ENCODE measurements around the gene C19orf81. TPM values are rescaled to one million over a fixed set of nuclear protein-coding genes. Genes with fewer than 3 reads are reported as not detected.
A peak's percentile ranks its signal among the peaks of the same experiment; 100 is the strongest.

C19orf81 gene
- total RNA-seq, 4 donors from 2014 or later: not detected

DNA sequence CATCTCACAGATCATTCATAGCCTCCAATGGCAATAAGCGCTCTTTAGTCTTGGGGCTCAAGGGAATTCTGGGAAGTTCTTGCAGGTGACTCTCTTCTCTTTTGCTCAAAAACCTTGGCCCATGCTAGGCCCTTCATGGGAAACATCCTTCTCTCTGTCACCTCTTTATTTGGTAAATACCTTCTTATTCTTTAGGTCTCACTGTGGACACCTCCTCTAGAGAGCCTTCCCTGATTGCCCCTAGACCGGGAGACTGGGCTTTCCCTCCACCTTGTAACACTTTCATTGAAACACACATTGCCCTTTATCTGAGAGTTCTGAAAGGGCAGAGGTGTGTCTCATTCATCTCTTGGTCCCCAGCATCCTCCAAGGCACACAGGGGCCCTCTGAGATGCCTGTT lies 1.9 kb downstream of the C19orf81 start:
- no peaks in the 10 kb centered on the region for H3K36me3 ChIP-seq
- H3K27ac ChIP-seq: no peak overlapping the region
- intact Hi-C loops (cut with DNase I; ENCODE audit: low total_unique reads): no loop called here
- no peak for DNase-seq
- H3K9me3 ChIP-seq: no peaks in the 10 kb centered on the region
- H3K27me3 ChIP-seq: peaks cover 0 to 3% of the 10 kb centered on the region in 2 donors
- no peak overlapping the region for H3K4me3 ChIP-seq
- H3K4me1 ChIP-seq: no peaks in the 10 kb centered on the region
- TF ChIP-seq POLR2A (IDR thresholded peaks at IDR 0.05): no peak
- TF ChIP-seq, protein P1, sequence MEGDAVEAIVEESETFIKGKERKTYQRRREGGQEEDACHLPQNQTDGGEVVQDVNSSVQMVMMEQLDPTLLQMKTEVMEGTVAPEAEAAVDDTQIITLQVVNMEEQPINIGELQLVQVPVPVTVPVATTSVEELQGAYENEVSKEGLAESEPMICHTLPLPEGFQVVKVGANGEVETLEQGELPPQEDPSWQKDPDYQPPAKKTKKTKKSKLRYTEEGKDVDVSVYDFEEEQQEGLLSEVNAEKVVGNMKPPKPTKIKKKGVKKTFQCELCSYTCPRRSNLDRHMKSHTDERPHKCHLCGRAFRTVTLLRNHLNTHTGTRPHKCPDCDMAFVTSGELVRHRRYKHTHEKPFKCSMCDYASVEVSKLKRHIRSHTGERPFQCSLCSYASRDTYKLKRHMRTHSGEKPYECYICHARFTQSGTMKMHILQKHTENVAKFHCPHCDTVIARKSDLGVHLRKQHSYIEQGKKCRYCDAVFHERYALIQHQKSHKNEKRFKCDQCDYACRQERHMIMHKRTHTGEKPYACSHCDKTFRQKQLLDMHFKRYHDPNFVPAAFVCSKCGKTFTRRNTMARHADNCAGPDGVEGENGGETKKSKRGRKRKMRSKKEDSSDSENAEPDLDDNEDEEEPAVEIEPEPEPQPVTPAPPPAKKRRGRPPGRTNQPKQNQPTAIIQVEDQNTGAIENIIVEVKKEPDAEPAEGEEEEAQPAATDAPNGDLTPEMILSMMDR (IDR thresholded peaks at IDR 0.05): no peak

DNA sequence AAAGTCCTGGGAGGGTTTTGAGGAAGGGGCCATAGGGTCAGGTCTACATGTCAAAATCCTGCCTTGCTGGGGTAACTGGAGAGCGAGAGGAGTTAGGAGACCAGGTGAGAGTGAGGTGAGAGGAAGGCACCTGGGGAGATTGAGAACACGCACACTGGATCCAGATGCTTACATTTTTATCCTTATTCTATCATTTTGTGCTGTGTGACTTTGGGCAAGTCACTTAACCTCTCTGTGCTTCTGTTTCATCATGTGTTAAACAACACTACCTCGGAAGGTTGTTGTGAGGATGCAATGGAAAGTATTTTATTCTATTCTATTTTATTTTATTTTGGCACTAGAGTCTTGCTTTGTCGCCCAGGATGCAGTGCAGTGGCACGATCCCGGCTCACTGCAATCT lies 3.5 kb downstream of the C19orf81 start:
- Histone ChIP-seq H3K4me1 (no peaks in the 10 kb centered on the region), H3K36me3 (no peaks in the 10 kb centered on the region), H3K4me3 (no peak overlapping the region), H3K9me3 (no peaks in the 10 kb centered on the region), H3K27me3 (peaks cover 0 to 1% of the 10 kb centered on the region in 2 donors), H3K27ac (no peak overlapping the region)
- no peak for TF ChIP-seq POLR2A (IDR thresholded peaks at IDR 0.05)
- TF ChIP-seq, protein P1 (IDR thresholded peaks at IDR 0.05): no peak
- no peak for DNase-seq
- intact Hi-C loops (cut with DNase I; ENCODE audit: low total_unique reads): no loop called here

DNA sequence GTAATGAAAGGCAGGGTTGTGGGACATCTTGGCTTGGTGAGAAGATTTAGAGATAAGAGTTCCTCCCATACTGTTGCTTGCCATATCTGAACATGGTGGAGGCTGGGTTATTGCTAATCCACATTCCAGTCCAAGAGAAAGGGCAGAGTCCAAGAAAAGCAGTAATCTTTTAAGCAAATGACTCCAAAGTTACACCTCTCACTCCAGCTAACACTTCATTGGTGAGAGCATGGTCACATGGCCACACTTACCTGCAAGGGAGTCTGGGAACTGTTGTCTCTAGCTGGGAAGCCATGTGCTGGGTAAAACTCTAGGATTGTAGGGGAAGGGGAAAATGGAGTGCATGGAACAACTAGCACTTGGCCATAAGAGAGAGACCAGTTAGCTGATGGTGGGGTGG lies 5.6 kb downstream of the C19orf81 start:
- Histone ChIP-seq H3K27me3 (peaks cover 4 to 5% of the 10 kb centered on the region in 2 donors), H3K9me3 (no peaks in the 10 kb centered on the region), H3K4me3 (no peak overlapping the region), H3K4me1 (no peaks in the 10 kb centered on the region), H3K36me3 (no peaks in the 10 kb centered on the region), H3K27ac (no peak overlapping the region)
- DNase-seq: no peak
- intact Hi-C loops (cut with DNase I; ENCODE audit: low total_unique reads): no loop called here
- TF ChIP-seq, protein P1 (IDR thresholded peaks at IDR 0.05): no peak
- no peak for TF ChIP-seq POLR2A (IDR thresholded peaks at IDR 0.05)

DNA sequence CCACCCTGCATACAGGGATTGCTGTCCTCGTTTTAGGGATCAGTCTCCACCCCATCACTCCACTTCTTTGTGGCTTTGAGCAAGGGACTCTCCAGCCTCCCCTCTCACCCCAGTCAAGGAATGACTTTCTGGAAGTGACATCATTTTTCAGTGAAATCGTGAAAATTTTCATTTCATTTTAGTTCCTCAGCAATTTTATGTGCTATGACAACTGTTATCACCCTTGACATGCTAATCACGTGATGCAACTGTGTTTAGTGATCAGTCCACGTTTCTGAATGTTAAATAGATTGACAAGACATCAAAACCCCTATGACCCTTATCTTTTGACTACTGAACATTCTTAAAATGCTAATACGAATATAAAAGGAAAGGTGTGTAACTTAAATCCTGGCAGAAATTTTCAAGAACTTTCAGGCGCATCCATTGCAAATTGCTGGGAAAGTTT lies 8.0 kb downstream of the C19orf81 start:
- TF ChIP-seq, protein P1 (IDR thresholded peaks at IDR 0.05): no peak
- TF ChIP-seq POLR2A (IDR thresholded peaks at IDR 0.05): no peak
- Histone ChIP-seq H3K9me3 (no peaks in the 10 kb centered on the region), H3K4me1 (no peaks in the 10 kb centered on the region), H3K27me3 (peaks cover 5 to 14% of the 10 kb centered on the region in 2 donors), H3K36me3 (no peaks in the 10 kb centered on the region), H3K4me3 (no peak overlapping the region), H3K27ac (no peak overlapping the region)
- intact Hi-C loops (cut with DNase I; ENCODE audit: low total_unique reads): no loop called here
- DNase-seq: no peak

DNA sequence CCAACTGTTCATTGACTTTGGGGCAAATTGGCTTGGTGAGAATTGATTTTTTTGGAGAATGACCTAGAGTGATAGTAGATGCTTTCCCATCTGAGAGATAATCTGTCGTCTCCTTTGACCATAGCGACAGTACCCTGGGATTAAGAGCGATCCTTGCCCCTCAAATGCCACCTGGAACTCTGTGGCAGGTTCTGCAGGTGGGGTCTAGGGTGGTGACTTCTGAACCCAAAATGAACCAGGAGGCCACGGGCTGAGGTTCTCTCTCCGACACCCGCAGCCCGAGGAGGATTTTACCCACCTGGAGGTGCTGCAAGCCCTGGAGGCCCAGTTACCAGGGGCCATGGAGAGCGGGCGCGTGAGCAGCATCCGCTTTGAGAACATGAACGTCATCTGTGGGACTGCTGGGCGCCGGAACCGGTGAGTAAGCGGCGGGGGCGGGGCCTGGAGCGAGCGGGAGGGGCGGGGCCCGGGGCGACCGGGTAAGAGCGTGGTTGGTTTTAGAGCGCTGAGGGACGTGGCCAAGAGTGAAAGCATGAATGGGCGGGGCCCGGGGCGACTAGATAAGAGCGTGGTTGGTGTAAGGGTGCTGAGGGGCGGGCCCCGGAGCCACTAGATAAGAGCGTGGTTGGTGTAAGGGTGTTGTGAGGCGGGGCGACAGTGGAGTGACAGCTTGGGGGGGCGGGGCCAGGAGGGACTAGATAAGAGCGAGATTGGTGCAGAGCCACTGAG lies 8.6 kb downstream of the C19orf81 start:
- peak; percentile 59 to 79 for DNase-seq
- peaks cover 5 to 14% of the 10 kb centered on the region in 2 donors for H3K27me3 ChIP-seq
- no peak overlapping the region for H3K4me3 ChIP-seq
- intact Hi-C loops (cut with DNase I; ENCODE audit: low total_unique reads): no loop called here
- H3K9me3 ChIP-seq: no peaks in the 10 kb centered on the region
- TF ChIP-seq, protein P1 (IDR thresholded peaks at IDR 0.05): no peak
- TF ChIP-seq POLR2A (IDR thresholded peaks at IDR 0.05): no peak
- no peak overlapping the region for H3K27ac ChIP-seq
- H3K4me1 ChIP-seq: no peaks in the 10 kb centered on the region
- no peaks in the 10 kb centered on the region for H3K36me3 ChIP-seq
